ENCODE data around the gene STS.

Gene STS

DNA sequence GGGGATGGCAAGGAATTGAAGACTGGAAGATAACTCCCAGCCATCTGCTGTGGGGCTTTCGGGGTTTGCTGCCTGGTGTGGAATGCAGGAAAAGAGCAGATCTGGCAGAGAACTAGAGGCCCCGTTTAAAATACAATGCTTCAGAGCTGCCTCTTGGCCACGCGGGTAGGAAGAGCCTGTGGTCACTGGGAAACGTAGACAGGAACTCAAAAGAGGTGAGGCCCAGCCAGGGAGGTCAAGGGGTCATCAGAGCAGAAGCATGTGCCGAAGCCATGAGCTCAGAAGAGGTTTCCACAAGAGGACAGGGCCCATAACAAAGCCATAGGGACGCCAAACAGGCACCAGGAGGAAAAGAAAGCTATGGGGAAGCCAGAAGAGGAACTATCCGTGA is 14.5 kb upstream of the STS start:
- no peak for DNase-seq (ENCODE audit: low read depth, low spot score)
- CTCF ChIA-PET: interaction anchor here (1.0 to 1.3 kb wide), 2 partner anchors 14 to 573 kb away, joined by 3 to 4 read pairs; no protein-coding TSS in a partner anchor

DNA sequence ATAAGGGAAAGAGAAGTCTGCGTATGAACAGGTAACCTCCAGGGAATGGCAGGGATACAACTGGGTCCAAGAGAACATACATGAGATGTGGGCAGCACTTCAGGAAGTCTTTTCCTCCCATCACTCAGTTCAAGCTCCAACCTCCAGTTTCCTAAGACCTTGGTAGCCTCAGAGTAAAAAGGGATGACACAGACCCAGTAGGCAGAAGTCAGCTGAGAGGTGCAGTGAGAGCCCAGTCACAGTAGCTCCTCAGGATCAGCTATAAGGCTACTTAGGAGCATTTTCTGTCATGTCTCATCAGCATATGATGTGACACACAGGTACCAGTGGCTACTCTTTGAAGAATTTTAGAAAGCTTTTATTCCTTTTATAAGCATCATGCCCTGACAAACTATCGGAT is 12.5 kb upstream of the STS start:
- ChIA-PET POLR2A (interaction anchor here (0.6 kb wide), 1 partner anchor 11 kb away, joined by 3 read pairs; no protein-coding TSS in a partner anchor), CTCF (no interaction called here)
- H3K4me3 ChIP-seq (ENCODE audit: low read depth, low read length): no peak overlapping the region
- TF ChIP-seq, protein P1, sequence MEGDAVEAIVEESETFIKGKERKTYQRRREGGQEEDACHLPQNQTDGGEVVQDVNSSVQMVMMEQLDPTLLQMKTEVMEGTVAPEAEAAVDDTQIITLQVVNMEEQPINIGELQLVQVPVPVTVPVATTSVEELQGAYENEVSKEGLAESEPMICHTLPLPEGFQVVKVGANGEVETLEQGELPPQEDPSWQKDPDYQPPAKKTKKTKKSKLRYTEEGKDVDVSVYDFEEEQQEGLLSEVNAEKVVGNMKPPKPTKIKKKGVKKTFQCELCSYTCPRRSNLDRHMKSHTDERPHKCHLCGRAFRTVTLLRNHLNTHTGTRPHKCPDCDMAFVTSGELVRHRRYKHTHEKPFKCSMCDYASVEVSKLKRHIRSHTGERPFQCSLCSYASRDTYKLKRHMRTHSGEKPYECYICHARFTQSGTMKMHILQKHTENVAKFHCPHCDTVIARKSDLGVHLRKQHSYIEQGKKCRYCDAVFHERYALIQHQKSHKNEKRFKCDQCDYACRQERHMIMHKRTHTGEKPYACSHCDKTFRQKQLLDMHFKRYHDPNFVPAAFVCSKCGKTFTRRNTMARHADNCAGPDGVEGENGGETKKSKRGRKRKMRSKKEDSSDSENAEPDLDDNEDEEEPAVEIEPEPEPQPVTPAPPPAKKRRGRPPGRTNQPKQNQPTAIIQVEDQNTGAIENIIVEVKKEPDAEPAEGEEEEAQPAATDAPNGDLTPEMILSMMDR (IDR thresholded peaks at IDR 0.05; ENCODE audit: insufficient read depth, low read length, missing control alignments): no peak
- no peak for DNase-seq (ENCODE audit: low read depth, low spot score)

More for the DNA sequence above, 14.5 kb upstream of the STS start:
- no peak overlapping the region for H3K4me3 ChIP-seq (ENCODE audit: low read depth, low read length)
- POLR2A ChIA-PET: no interaction called here
- TF ChIP-seq, protein P1 (IDR thresholded peaks at IDR 0.05; ENCODE audit: insufficient read depth, low read length, missing control alignments): no peak

DNA sequence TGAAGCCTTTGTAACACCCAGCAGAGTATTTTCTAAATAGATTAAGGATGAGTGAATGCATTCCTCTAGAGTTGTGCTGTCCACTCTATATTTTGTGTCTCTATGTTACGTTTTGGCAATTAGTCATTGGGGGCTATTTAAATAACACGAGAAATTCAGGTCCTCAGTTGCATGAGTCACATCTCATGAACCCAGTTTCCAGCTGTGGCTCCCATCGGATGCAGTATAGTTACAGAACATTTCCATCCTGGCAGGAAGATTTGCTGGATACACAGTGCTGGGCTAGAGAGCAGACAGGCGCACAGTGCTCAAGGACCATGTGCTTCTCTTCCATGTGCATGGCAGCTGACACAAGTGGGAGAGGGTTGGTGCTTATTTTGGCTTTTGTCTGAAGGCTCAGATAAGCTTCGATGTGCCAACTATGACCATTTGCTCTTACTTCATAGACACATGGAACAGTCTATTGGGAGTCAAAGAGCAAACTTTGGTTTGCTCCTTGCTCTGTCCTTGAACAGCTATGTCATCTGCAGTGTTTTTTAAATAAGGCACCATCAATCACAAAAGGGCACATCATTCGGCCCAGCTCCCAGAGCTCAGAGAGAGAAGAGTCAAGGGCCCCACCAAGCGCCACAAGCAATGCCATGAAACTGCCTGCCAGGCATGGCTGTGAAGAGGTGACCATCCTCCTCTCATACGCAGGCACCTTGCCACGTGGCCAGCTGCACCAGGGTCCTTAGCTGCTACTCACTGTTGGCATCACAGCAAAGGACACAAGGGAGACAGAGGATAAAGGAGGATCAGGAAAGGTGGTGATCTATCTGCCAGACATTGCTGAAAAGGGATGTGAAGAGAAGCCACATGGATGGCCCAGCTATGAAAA is 8.1 kb upstream of the STS start:
- peak; percentile 44 for DNase-seq (ENCODE audit: low read depth, low spot score)
- TF ChIP-seq, protein P1 (IDR thresholded peaks at IDR 0.05; ENCODE audit: insufficient read depth, low read length, missing control alignments): no peak
- H3K4me3 ChIP-seq (ENCODE audit: low read depth, low read length): no peak overlapping the region
- CTCF ChIA-PET: no interaction called here
- POLR2A ChIA-PET: no interaction called here

DNA sequence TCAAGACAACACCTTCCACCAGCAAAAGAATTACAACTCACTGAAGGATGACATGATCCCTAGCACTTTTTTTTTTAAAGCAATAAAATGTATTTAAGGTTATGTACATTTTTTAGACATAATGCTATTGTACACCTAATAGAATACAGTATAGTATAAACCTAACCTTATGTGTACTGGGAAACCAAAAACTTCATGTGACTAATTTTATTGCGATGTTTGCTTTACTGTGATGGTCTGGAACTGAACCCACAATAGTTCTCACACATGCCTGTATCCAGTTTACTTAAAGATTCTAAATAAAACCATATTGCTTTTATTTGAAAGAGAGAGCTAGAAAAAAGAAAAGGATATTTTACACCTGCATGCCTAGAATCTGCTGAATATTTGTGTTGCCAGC is 4.4 kb upstream of the STS start:
- H3K4me3 ChIP-seq (ENCODE audit: low read depth, low read length): no peak overlapping the region
- DNase-seq (ENCODE audit: low read depth, low spot score): no peak
- POLR2A ChIA-PET: no interaction called here
- CTCF ChIA-PET: no interaction called here
- TF ChIP-seq, protein P1 (IDR thresholded peaks at IDR 0.05; ENCODE audit: insufficient read depth, low read length, missing control alignments): no peak

DNA sequence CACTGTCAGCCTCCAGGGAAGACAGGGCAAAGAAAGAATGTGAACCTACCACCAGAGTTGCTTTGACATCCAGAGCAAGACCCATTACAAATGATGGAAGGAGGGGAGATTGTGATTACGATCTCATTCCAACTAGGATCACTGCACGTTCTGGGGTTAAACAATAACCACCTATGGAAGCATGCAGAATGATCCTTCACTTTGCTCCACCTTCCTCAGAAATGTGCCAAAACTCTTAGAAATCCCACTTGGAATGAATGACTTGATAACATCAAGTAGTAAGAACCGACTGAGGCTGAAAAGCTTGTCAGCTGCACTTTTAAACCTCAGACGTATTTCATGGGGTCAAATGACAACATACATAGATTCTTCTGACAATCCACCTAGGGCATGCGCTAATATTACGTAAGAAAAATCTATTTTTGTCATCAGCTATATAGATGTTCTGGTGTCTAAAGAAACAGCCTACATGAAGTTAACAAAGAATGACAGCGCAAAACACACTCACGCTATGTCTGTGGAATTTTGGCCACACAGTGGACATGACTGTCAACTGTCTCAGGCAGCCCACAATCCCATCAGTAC is 3.5 kb upstream of the STS start:
- ChIA-PET POLR2A (no interaction called here), CTCF (no interaction called here)
- TF ChIP-seq, protein P1 (IDR thresholded peaks at IDR 0.05; ENCODE audit: insufficient read depth, low read length, missing control alignments): no peak
- DNase-seq (ENCODE audit: low read depth, low spot score): no peak
- no peak overlapping the region for H3K4me3 ChIP-seq (ENCODE audit: low read depth, low read length)

DNA sequence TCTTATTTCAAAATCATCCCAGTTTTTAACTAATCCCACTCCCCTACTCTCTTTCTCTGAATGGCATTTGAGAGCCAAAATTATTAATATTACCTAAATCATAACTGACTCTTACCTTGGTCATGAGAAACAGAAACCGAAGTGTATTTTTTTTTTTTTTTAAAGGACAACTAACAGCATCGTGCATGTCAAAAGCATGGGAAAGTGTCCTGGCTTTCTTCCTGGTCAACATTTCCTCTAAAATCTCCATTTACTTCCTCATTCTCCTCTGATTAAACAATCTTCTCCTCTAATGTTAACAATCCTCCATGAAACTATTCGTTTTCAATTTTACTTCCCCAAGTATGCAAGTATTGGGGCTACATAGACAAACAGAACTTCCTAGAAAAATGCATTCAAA is 2.1 kb upstream of the STS start:
- no peak overlapping the region for H3K4me3 ChIP-seq (ENCODE audit: low read depth, low read length)
- TF ChIP-seq, protein P1 (IDR thresholded peaks at IDR 0.05; ENCODE audit: insufficient read depth, low read length, missing control alignments): no peak
- ChIA-PET CTCF (no interaction called here), POLR2A (no interaction called here)
- no peak for DNase-seq (ENCODE audit: low read depth, low spot score)

Measured in AG04449 (cell line).